HG02852 (cell line): ENCODE data around the gene MT1A.

ENCODE experiments used
- ATAC-seq: cut with Tn5 transposase; IDR thresholded peaks from one replicate; pipeline ENCODE4 v1.9.1; 2021; ENCODE audit warnings: mild to moderate bottlenecking, moderate library complexity; ENCODE audit not compliant: unreplicated experiment

Gene MT1A

GRCh38 chr16:56630134-56630533 is 8.3 kb upstream of the MT1A start:
- ATAC-seq: peak; percentile 78

DNA sequence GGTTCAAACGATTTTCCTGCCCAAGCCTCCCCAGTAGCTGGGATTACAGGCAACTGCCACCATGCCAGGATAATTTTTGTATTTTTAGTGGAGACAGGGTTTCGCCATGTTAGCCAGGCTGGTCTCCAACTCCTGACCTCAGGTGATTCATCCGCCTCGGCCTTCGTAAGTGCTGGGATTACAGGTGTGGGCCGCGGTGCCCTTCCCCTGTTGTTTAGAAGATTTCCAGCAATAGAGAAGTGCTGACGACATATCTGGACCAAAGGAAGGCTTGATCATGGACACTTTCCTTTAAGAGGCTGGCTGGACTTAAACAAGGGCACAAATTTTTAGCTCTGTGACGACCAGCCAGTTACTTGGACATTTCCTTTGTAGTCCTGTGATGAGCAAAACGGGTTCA is 7.3 kb upstream of the MT1A start:
- no peak for ATAC-seq

GRCh38 chr16:56631832-56632155 is 6.7 kb upstream of the MT1A start:
- ATAC-seq: no peak

DNA sequence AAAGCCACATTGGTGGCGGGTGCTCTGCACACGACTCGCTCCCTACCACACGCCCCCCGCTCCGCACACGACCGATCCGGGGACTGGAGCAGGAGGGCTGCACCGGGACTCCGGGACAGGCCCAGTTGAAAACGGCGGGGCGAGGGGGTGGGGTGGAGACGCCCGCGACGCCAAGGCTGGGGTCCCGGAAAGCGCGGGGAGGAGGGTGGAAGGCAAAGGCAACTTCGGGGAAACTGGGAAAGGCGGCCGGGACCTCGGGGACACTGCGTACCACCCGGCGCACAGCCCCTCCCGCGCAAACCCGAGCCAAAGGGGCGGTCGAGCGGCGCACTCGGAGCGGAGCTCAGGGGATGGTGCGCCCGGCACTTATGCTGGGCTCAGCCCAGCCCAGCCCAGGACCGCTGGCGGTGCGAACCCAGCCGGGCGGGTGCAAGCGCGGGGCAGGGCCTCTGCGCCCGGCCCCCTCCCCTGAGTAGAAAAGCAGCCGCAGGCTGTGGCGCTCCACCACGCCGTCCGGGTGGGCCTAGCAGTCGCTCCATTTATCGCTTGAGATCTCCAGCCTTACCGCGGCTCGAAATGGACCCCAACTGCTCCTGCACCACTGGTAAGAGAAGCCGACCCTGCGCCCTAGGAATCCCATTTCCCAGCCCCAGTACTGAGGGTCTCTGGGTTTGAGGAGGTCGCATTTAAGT is 6.2 kb upstream of the MT1A start, which contains the start of gene MT1M:
Gene MT1M, plus strand, starts transcription at position 504 of the 692 bp plus-strand sequence. Its CDS starts 73 bp downstream, at position 577.
- no peak for ATAC-seq

- no peak for ATAC-seq
These were observed 5.6 kb upstream of the MT1A start for GRCh38 chr16:56632848-56633365.

- ATAC-seq: no peak
These were observed 4.9 kb upstream of the MT1A start for GRCh38 chr16:56633535-56633934.

DNA sequence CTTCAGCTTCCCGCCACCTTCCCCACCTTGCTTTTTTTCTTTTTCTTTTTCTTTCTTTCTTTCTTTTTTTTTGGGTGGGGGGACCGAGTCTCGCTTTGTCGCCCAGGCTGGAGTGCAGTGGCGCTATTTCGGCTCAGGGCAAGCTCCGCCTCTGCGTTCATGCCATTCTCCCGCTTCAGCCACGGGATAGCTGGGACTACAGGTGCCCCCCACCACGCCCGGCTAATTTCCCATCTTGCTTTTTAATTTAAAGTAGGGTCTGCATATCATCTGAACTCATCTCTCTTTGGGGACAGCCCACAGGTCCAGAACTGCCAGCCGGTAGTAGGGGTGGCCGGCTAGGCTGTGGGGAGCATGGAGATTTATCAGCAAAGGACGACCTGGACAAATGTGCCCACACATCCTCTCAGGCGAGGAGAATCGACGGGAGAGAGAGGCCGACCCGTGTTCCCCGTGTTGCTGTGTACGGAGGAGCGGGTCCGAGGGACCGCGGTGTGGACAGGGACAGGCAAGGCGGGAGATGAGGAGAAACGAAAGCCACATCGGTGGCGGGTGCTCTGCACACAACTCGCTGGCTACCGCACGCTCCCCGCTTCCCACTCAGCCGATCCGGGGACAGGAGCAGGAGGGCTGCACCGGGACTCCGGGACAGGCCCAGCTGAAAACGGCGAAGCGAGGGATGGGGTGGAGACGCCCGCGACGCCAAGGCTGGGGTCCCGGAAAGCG is 3.6 kb upstream of the MT1A start:
- ATAC-seq: no peak

GRCh38 chr16:56635441-56635967 is 3.0 kb upstream of the MT1A start:
- no peak for ATAC-seq

DNA sequence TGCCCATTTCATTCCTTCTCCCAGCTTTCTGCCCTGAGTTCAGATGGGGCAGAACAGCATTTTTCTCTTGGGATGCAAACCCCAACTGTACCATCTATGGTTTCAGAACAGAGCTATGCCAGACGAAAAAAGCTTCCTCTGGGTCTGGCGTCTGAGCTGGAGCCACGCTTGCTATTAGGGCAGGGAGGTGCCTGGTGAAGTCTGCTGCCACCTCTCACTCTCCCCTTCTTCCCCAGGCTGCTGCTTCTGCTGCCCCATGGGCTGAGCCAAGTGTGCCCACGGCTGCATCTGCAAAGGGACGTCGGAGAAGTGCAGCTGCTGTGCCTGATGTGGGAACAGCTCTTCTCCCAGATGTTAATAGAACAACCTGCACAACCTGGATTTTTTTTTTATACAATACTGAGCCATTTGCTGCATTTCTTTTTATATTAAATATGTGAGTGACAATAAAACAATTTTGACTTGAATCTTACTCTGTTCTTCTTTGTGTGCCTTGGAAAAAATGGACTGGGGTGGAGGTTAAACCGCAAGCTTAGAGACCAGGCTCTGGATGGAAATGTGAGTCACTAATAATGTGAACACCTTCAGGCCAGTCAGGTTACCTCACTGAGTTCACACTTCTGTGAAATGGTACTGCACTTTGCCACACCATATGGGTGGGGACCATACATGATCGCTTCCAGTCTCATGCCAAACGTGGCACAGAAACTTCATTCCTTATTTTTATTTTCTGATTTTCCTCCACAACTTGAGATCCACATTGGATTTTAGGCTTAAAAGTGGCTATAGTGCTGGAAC is 1.7 kb upstream of the MT1A start:
- ATAC-seq: no peak

GRCh38 chr16:56639045-56639444 is 579 bp downstream of the MT1A start:
- ATAC-seq: no peak

- no peak for ATAC-seq
These were observed 1.6 kb downstream of the MT1A start for GRCh38 chr16:56640076-56640475.

DNA sequence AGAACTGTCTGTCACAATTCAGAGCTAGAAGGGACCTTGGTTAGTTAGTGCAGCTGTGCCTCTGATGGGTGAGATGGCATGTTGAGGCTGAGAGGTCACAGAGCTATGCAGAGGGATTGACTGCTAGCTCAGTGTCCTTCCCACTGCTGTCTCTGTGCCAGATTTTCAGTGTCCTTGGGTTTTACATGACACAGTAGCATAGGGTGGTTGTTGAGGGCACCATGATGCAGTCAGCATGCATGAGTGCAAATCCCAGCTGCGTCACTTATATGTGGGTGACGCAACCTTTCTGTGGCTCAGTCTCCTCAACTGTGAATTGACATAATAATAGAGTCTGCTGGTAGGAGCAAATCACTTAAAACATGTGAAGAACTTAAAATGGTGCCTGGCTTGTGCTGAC is 2.7 kb downstream of the MT1A start:
- ATAC-seq: no peak

DNA sequence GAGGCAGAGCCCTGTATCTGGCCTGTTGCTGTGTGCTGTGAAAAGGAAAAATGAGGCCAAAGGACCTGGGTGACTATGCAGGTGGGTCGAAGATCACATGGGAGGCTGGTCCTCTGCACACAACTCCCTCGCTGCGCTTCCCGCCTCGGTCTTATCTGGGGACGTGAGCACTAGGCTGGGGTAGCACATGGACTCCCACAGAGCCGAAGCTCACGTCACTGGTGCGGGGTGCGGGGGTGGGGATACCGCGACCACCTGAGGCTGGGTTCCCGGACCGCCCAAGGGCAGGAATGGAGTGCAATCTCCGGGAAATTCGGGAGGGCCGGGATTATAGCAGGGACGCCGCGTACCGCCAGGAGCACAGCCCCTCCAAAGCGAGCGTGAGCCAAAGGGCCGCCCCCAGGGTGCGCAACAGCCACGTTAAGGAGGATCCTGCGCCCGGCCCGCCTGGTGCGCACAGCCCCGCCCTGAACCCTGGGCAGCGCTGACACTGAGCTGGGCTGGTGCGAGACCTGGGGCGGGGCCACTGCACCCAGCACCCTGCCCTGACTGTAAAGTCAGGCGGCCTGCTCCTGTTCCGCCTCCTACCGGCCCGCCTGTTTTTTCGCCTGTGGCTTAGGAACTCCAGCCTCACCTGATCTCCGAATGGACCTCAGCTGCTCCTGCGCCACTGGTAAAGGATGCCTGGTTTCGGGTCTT is 4.8 kb downstream of the MT1A start:
- no peak for ATAC-seq

GRCh38 chr16:56643833-56644232 is 5.4 kb downstream of the MT1A start:
- ATAC-seq: no peak

DNA sequence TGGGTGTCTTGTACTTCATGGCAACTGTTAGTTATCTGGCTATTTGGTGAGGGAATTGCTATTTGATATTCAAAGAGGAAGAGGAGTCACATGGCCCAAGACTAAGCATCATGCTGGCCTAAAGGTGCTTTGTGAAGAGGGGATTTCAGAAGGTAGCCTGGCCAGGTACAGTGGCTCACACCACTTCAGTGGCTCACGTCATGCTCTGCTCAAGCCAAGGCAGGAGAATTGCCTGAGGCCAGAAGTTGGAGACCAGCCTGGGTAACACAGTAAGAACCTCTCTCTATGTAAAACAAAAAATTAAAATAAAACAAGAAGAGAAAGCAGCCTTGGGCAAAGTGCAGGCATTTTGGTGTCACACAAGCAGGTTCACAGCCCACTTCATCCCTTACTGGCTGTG is 6.8 kb downstream of the MT1A start:
- no peak for ATAC-seq

DNA sequence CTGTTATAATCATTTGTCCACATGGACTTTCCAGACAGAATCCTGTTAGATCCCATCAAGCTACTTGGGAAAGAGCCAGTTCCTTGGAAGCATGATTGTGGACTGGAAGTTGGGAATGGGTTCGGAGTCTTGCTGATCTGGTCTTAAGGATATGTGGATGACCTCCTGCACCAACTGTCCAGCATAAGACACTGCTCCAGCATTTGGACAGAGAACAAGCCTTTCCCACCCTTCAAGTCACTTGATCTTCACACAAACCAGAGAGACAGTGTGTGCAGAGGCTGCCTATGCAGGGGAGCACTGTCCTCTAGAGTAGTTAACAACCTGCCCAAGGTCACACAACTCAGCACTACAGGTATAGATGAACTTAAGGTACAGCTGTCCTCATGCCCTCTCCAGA is 7.4 kb downstream of the MT1A start:
- no peak for ATAC-seq

DNA sequence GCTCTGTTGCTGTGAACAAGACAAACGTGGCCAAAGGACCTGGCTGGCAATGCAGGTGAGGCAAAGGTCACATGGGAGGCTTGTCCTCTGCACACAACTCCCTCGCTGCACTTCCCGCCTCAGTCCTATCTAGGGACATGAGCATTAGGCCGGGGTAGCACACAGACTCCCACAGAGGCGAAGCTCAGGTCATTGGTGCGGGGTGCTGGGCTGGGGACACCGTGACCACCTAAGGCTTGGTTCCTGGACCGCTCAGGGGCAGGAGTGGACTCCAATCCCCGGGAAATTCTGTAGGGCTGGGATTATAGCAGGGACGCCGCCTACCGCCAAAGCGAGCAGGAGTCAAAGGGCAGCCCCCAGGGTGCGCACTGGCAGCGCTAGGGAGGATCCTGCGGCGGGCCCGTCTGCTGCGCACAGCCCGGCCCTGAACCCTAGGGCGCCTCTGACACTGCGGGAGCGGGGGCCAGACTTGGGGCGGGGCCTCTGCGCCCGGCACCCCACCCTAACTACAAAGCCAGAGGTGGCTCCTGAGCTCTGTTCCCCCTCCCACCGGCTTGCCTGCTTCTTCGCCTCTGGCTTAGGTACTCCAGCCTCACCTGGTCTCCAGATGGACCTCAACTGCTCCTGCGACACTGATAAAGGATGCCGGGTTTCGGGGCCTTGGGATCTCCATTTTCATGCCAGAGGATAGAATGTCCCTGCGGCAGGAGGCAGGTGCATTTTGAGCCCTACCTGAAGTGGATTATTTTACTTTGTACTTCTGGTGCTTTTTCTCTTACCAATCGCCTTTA is 9.4 kb downstream of the MT1A start:
- no peak for ATAC-seq

- ATAC-seq: no peak
These were observed 10.8 kb downstream of the MT1A start for GRCh38 chr16:56649271-56649670.

DNA sequence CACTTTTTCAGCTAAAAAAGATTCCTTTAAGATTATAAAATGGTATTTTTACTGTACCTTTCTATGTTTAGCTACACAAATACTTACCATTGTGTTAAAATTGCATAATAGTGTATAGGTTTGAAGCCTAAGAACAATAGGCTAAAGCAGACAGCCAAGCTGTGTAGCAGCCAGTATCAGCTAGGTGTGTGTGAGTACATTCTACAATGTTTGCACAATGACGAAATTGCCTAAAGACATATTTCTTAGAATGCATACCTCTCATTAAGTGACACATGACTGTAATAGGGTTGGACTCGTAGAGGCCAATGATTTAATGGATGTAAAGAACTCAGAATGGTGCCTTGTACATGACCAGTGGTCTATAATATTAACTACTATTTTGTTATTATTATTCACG is 11.4 kb downstream of the MT1A start:
- no peak for ATAC-seq

DNA sequence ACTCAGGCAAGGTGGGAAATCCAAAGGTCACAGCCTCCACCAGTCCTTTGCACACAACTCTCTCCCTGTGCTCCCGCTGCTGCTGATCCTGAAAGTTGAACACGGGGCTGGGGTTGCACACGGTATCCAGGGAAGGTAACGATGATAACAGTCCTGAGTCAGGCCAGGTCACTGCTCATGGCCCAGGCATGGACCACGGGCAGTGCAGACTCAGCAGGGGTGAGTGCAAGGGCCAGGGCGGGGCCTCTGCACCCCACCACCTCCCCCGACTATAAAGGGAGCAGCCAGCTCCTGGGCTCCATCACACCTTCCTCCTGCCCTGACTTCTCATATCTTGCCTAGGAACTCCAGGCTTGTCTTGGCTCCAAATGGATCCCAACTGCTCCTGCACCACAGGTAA is 13.1 kb downstream of the MT1A start, which contains the start of gene MT1B:
Gene MT1B, plus strand, starts transcription at position 301 of the 400 bp plus-strand sequence. Its CDS starts 68 bp downstream, at position 369.
- ATAC-seq: no peak
